Natural killer cell (primary cell): Measurements from ENCODE around the gene DPP9. TPM values are rescaled to one million over a fixed set of nuclear protein-coding genes. Genes with fewer than 3 reads are reported as not detected.

Source experiments
- ATAC-seq, 3 donors: fragments of 150-1000 bp in 2 of 3; fragments of 200-7000 bp in 1 of 3; cut with Tn5 transposase; 1 replicate in 1 of 3; 2 replicates in 2 of 3; pipeline ENCODE4 v1.10.0; 2021; ENCODE audit warnings: mild to moderate bottlenecking in 2 of 3, moderate library complexity in 2 of 3
- DNase-seq, 2 donors: peaks; one replicate each; pipeline versions ENCODE4 v3.0.0 to v3.0.0-alpha.2; 2013 to 2021; ENCODE audit warnings: mixed read lengths in 1 of 2
- H3K27ac ChIP-seq: one replicate; pipeline ENCODE4 v1.5.1; 2013; ENCODE audit warnings: mild to moderate bottlenecking, low read length
- H3K27me3 ChIP-seq: one replicate; pipeline ENCODE4 v1.6.1; 2013; ENCODE audit warnings: low read length; ENCODE audit not compliant: control insufficient read depth, insufficient read depth
- H3K36me3 ChIP-seq: one replicate; pipeline ENCODE4 v1.6.1; 2013; ENCODE audit warnings: low read length; ENCODE audit not compliant: control insufficient read depth, insufficient read depth
- H3K4me1 ChIP-seq: one replicate; pipeline ENCODE4 v1.6.1; 2013; ENCODE audit warnings: low read length; ENCODE audit not compliant: control insufficient read depth, insufficient read depth
- H3K4me3 ChIP-seq: one replicate; pipeline ENCODE4 v1.5.1; 2013; ENCODE audit warnings: low read length
- H3K9me3 ChIP-seq: one replicate; pipeline ENCODE4 v1.6.1; 2013; ENCODE audit warnings: low read length; ENCODE audit not compliant: control insufficient read depth, insufficient read depth
- H3K27ac Mint-ChIP-seq, 2 donors: one replicate each; pipeline ENCODE4 v1.8.0; 2022; ENCODE audit warnings: mild to moderate bottlenecking in 2 of 2, mixed read lengths in 2 of 2, moderate library complexity in 1 of 2
- H3K27me3 Mint-ChIP-seq, 2 donors: one replicate each; pipeline ENCODE4 v1.8.0; 2022; ENCODE audit warnings: low read depth in 2 of 2, mixed read lengths in 2 of 2
- H3K36me3 Mint-ChIP-seq: one replicate; pipeline ENCODE4 v1.8.0; 2022; ENCODE audit warnings: mixed read lengths
- H3K4me1 Mint-ChIP-seq, 2 donors: one replicate each; pipeline ENCODE4 v1.8.0; 2022; ENCODE audit warnings: mixed read lengths in 2 of 2
- H3K4me3 Mint-ChIP-seq: one replicate; pipeline ENCODE4 v1.8.0; 2022; ENCODE audit warnings: mild to moderate bottlenecking, moderate library complexity, mixed read lengths
- H3K9me3 Mint-ChIP-seq, 2 donors: one replicate each; pipeline ENCODE4 v1.8.0; 2022; ENCODE audit warnings: mixed read lengths in 2 of 2
- CTCF ChIP-seq: fragments of 200-600 bp; IDR thresholded peaks from one replicate; pipeline ENCODE4 v1.8.0; 2022; ENCODE audit warnings: antibody characterized with exemption
- WGBS: methylation state at CpG from one replicate; pipeline ENCODE4 v1.1.7; 2013; ENCODE audit warnings: missing lambda C conversion rate; ENCODE audit not compliant: insufficient coverage; 5-methylcytosine and 5-hydroxymethylcytosine counted together
- intact Hi-C: fragments of 100-400 bp; cut with micrococcal nuclease; formaldehyde crosslinking; loops from one replicate; pipeline ENCODE4 v1.14.2; 2022
- total RNA-seq, 4 donors: library from RNA; stranded (reverse); fragments of 120-200 nt in 1 of 4; gene quantifications; one replicate each; pipeline versions ENCODE4 v1.2.3 to v1.2.4, GENCODE V29; 2013 to 2022

DPP9 gene
- total RNA-seq, 3 donors from 2014 or later (not counting 1 experiment from before 2014, with no cell fraction given) = 133 to 183 (median 165) TPM

- Histone ChIP-seq H3K4me3 (no peak overlapping the region), H3K9me3 (no peaks in the 10 kb centered on the region), H3K27ac (no peak overlapping the region), H3K27me3 (no peaks in the 10 kb centered on the region), H3K4me1 (peaks cover 39% of the 10 kb centered on the region), H3K36me3 (peaks cover 16% of the 10 kb centered on the region)
- Mint-ChIP-seq H3K27ac (no peak overlapping the region), H3K4me3 (no peak overlapping the region), H3K4me1 (peaks cover 4 to 12% of the 10 kb centered on the region in 2 donors), H3K27me3 (no peaks in the 10 kb centered on the region), H3K36me3 (no peaks in the 10 kb centered on the region), H3K9me3 (no peaks in the 10 kb centered on the region)
- DNase-seq (no peak), ATAC-seq (peak; percentile 34 to 70 (median 44))
- intact Hi-C loops = no loop called here
- WGBS = 87% methylated on average over 42 of the region's 44 CpGs
- TF ChIP-seq CTCF = no peak
Observed at GRCh38 chr19:4652075-4652474, 71.6 kb downstream of the DPP9 start.

GRCh38 chr19:4650159-4650558 is 73.5 kb downstream of the DPP9 start:
- DNase-seq (no peak), ATAC-seq (no peak)
- H3K9me3 Mint-ChIP-seq = no peaks in the 10 kb centered on the region
- H3K27me3 ChIP-seq = no peaks in the 10 kb centered on the region
- no peak overlapping the region for H3K4me3 Mint-ChIP-seq
- H3K4me1 Mint-ChIP-seq = peaks cover 0 to 7% of the 10 kb centered on the region in 2 donors
- no peak for TF ChIP-seq CTCF
- no peak overlapping the region for H3K27ac ChIP-seq
- peaks cover 9% of the 10 kb centered on the region for H3K36me3 ChIP-seq
- H3K4me1 ChIP-seq = peaks cover 26% of the 10 kb centered on the region
- no peak overlapping the region for H3K27ac Mint-ChIP-seq
- H3K36me3 Mint-ChIP-seq = no peaks in the 10 kb centered on the region
- WGBS = 98% methylated on average over 2 of the region's 2 CpGs
- intact Hi-C loops = no loop called here
- no peaks in the 10 kb centered on the region for H3K27me3 Mint-ChIP-seq
- no peaks in the 10 kb centered on the region for H3K9me3 ChIP-seq
- H3K4me3 ChIP-seq = no peak overlapping the region

GRCh38 chr19:4649392-4650047 is 74.1 kb downstream of the DPP9 start:
- intact Hi-C loops = no loop called here
- H3K27ac Mint-ChIP-seq = no peak overlapping the region
- no peaks in the 10 kb centered on the region for H3K9me3 Mint-ChIP-seq
- H3K4me1 Mint-ChIP-seq = peaks cover 0 to 7% of the 10 kb centered on the region in 2 donors
- H3K4me3 Mint-ChIP-seq = no peak overlapping the region
- ATAC-seq = no peak
- no peak for DNase-seq
- Histone ChIP-seq H3K27me3 (no peaks in the 10 kb centered on the region), H3K36me3 (peaks cover 7% of the 10 kb centered on the region), H3K4me3 (no peak overlapping the region), H3K9me3 (no peaks in the 10 kb centered on the region), H3K4me1 (peaks cover 26% of the 10 kb centered on the region), H3K27ac (no peak overlapping the region)
- no peaks in the 10 kb centered on the region for H3K36me3 Mint-ChIP-seq
- no peaks in the 10 kb centered on the region for H3K27me3 Mint-ChIP-seq
- no peak for TF ChIP-seq CTCF
- WGBS = 87% methylated on average over 19 of the region's 19 CpGs
